K562 (cell line): ENCODE data around the gene H3-3A. TPM values are rescaled to one million over a fixed set of nuclear protein-coding genes. Genes with fewer than 3 reads are reported as not detected.

Experiments
- ARID2 ChIP-seq: fragments of 450-650 bp; IDR thresholded peaks from 2 replicates; pipeline ENCODE4 v1.6.1; 2017; ENCODE audit warnings: antibody characterized with exemption, mild to moderate bottlenecking
- ATF1 ChIP-seq, 2 experiments: fragments of 450-650 bp in 1 of 2; IDR thresholded peaks; 2 replicates each; pipeline ENCODE4 v1.6.1; 2016; ENCODE audit warnings: missing compliant biosample characterization in 1 of 2, missing genetic modification characterization in 1 of 2
- CTBP1 ChIP-seq: fragments of 450-650 bp; IDR thresholded peaks from 2 replicates; pipeline ENCODE4 v1.6.1; 2016; ENCODE audit warnings: borderline replicate concordance
- DNMT1 ChIP-seq: fragments of 450-650 bp; IDR thresholded peaks from 2 replicates; pipeline ENCODE4 v1.6.1; 2016; ENCODE audit warnings: antibody characterized with exemption, mild to moderate bottlenecking
- DPF2 ChIP-seq: fragments of 450-650 bp; IDR thresholded peaks from 2 replicates; pipeline ENCODE4 v1.6.1; 2016
- ERF ChIP-seq: fragments of 450-650 bp; formaldehyde crosslinking; IDR thresholded peaks from 2 replicates; pipeline ENCODE4 v1.4.0; 2020; ENCODE audit warnings: mild to moderate bottlenecking, mixed read lengths
- FOXA3 ChIP-seq, 2 experiments: fragments of 450-650 bp in 1 of 2; sonication (generic) in 1 of 2; formaldehyde crosslinking; IDR thresholded peaks in 1 of 2; conservative IDR thresholded peaks in 1 of 2; 2 replicates each; pipeline versions ENCODE4 v1.4.0 to v1.8.0; 2020 to 2022; ENCODE audit warnings: mild to moderate bottlenecking in 2 of 2, missing genetic modification reagents in 1 of 2
- FUS ChIP-seq: fragments of 200-400 bp; formaldehyde crosslinking; optimal IDR thresholded peaks from 2 replicates; pipeline ENCODE3; 2017; ENCODE audit warnings: low read depth, low read length
- GATA2 ChIP-seq: sonication (generic); formaldehyde crosslinking; IDR thresholded peaks from 2 replicates; pipeline ENCODE4 v1.4.0; 2020; ENCODE audit warnings: mild to moderate bottlenecking, missing genetic modification reagents
- GTF2B ChIP-seq: IDR thresholded peaks from 2 replicates; pipeline ENCODE4 v1.6.1; 2011; ENCODE audit not compliant: insufficient read length; ENCODE audit errors: extremely low read depth
- HDAC3 ChIP-seq: fragments of 450-650 bp; IDR thresholded peaks from 2 replicates; pipeline ENCODE4 v1.6.1; 2018; ENCODE audit warnings: borderline replicate concordance, mild to moderate bottlenecking, moderate library complexity; ENCODE audit not compliant: partially characterized antibody
- HES1 ChIP-seq: fragments of 450-650 bp; IDR thresholded peaks from 2 replicates; pipeline ENCODE4 v1.6.1; 2016; ENCODE audit warnings: low read depth, mild to moderate bottlenecking, moderate library complexity
- HSF4 ChIP-seq: fragments of 250-450 bp; sonication (Bioruptor Pico); IDR thresholded peaks from 2 replicates; pipeline ENCODE4 v2.1.2; 2022; ENCODE audit warnings: mild to moderate bottlenecking, moderate library complexity, borderline replicate concordance
- JUND ChIP-seq, 2 experiments: IDR thresholded peaks; 2 replicates in 1 of 2; 3 replicates in 1 of 2; pipeline ENCODE4 v1.6.1; 2011; ENCODE audit warnings: borderline replicate concordance in 2 of 2, low read depth in 2 of 2, low read length in 2 of 2, improper control_type of control experiment in 1 of 2, missing biosample characterization in 1 of 2, missing genetic modification characterization in 1 of 2, missing genetic modification reagents in 1 of 2
- PHF8 ChIP-seq: fragments of 200-600 bp; sonication (generic); IDR thresholded peaks from 2 replicates; pipeline ENCODE4 v1.6.1; 2012; ENCODE audit warnings: mixed run types, mild to moderate bottlenecking, inconsistent platforms, low read length, moderate library complexity, borderline replicate concordance
- POLR2A ChIP-seq: fragments of 450-650 bp; conservative IDR thresholded peaks from 2 replicates; pipeline ENCODE4 v1.6.1; 2016
- PRPF4 ChIP-seq: fragments of 200-400 bp; formaldehyde crosslinking; IDR thresholded peaks from one replicate; pipeline ENCODE4 v1.6.1; 2017; ENCODE audit warnings: low read length, low read depth, mild to moderate bottlenecking; ENCODE audit not compliant: insufficient read depth, poor library complexity, severe bottlenecking
- PTBP1 ChIP-seq: fragments of 200-400 bp; formaldehyde crosslinking; IDR thresholded peaks from 2 replicates; pipeline ENCODE4 v1.6.1; 2017; ENCODE audit warnings: low read depth, low read length
- RFX7 ChIP-seq: fragments of 250-450 bp; sonication (Bioruptor Pico); IDR thresholded peaks from 2 replicates; pipeline ENCODE4 v1.5.1; 2021; ENCODE audit warnings: mild to moderate bottlenecking
- YBX1 ChIP-seq: fragments of 450-650 bp; IDR thresholded peaks from 2 replicates; pipeline ENCODE4 v1.7.1; 2016; ENCODE audit warnings: mild to moderate bottlenecking
- ZBED1 ChIP-seq: IDR thresholded peaks from 2 replicates; pipeline ENCODE4 v1.6.1; 2014
- ZBTB26 ChIP-seq: fragments of 450-650 bp; formaldehyde crosslinking; IDR thresholded peaks from 2 replicates; pipeline ENCODE4 v1.4.0; 2022; ENCODE audit warnings: missing genetic modification characterization
- ZC3H8 ChIP-seq: fragments of 450-650 bp; IDR thresholded peaks from 2 replicates; pipeline ENCODE4 v1.6.1; 2017
- ZNF707 ChIP-seq: fragments of 250-450 bp; sonication (Bioruptor Pico); conservative IDR thresholded peaks from 2 replicates; pipeline ENCODE4 v1.8.0; 2022; ENCODE audit warnings: inconsistent platforms, mild to moderate bottlenecking, moderate library complexity
- ZNF740 ChIP-seq, 3 experiments: fragments of 200-800 bp in 1 of 3; sonication (Bioruptor generic) in 1 of 3; sonication (generic) in 1 of 3; formaldehyde crosslinking in 1 of 3; IDR thresholded peaks; 2 replicates each; pipeline versions ENCODE4 v1.6.1 to v1.8.0; 2016 to 2022; ENCODE audit warnings: mild to moderate bottlenecking in 2 of 3, missing compliant biosample characterization in 2 of 3, missing genetic modification characterization in 2 of 3, missing genetic modification reagents in 1 of 3
- polyA plus RNA-seq, 8 experiments: library from polyadenylated mRNA; depleted of rRNA in 4 of 8; stranded (reverse) in 5 of 8; unstranded in 3 of 8; fragments of >200 nt; fragmentation: Nextera tagmentation in 2 of 8; fragmentation: Illumina TruSeq in 1 of 8; extraction: Ambion mirVana in 2 of 8; extraction: Trizol in 1 of 8; gene quantifications; 2 replicates each; pipeline versions ENCODE4 v1.2.1 to v1.2.3, GENCODE V29; 2011 to 2014; ENCODE audit warnings: inconsistent platforms in 1 of 8, missing spikeins in 1 of 8
- total RNA-seq, 7 experiments: library from RNA; depleted of rRNA in 6 of 7; stranded (reverse); fragments of >200 nt in 6 of 7; fragmentation: Illumina TruSeq in 2 of 7; extraction: Trizol in 2 of 7; gene quantifications; 2 replicates each; pipeline versions ENCODE4 v1.2.1 to v1.2.3, GENCODE V29; 2011 to 2021; ENCODE audit warnings: low replicate concordance in 1 of 7

Gene H3-3A
- total and polyA plus RNA-seq, 9 of the 15 experiments (the other 6 are each of a cell fraction or from before 2014, with no cell fraction given): 426 to 1,083 (median 591) TPM

- TF ChIP-seq PRPF4 (no peak), PHF8 (peak; percentile 96), FUS (peak; percentile 52), HDAC3 (no peak), ZBTB26 (CRISPR knock-in tag) (no peak), ARID2 (0 out of 2 replicates have a peak, but pooled peaks have one; percentile 14), GATA2 (CRISPR knock-in tag) (no peak), YBX1 (no peak), FOXA3 (CRISPR knock-in tag; conservative IDR thresholded peaks at IDR 0.05 in 1 of 2, IDR thresholded peaks at IDR 0.05 in 1 of 2) (0 out of 4 replicates have a peak, but pooled peaks of 1 of the 2 experiments have one; percentile 30), ZBED1 (no peak), RFX7 (no peak), ATF1 (CRISPR knock-in tag; IDR thresholded peaks at IDR 0.05) (no peak), ATF1 (tag; IDR thresholded peaks at IDR 0.05) (peak; percentile 78), ZNF740 (CRISPR knock-in tag; IDR thresholded peaks at IDR 0.05) (peak; percentile 53), ZNF740 (tag; IDR thresholded peaks at IDR 0.05) (peak in 1 of 2 experiments; percentile 89; a peak in 2 of 4 replicates), PTBP1 (0 out of 2 replicates have a peak, but pooled peaks have one; percentile 25), POLR2A (peak; percentile 83), HES1 (no peak), GTF2B (no peak), DNMT1 (no peak), ZNF707 (CRISPR knock-in tag) (no peak), ERF (CRISPR knock-in tag) (peak; percentile 69; the same call in 1 of the 2 replicates), JUND (IDR thresholded peaks at IDR 0.05; ENCODE audit: borderline replicate concordance, low read depth, low read length) (0 out of 2 replicates have a peak, but pooled peaks have one; percentile 17), JUND (tag; IDR thresholded peaks at IDR 0.05; ENCODE audit: borderline replicate concordance, low read depth, low read length) (no peak), DPF2 (no peak), ZC3H8 (no peak), CTBP1 (peak; percentile 99), HSF4 (CRISPR knock-in tag) (no peak)
Measured at GRCh38 chr1:226061841-226062557, 517 bp upstream of the H3-3A start (continued).
